H1 (cell line): ENCODE measurements around the gene GPC4. TPM values are rescaled to one million over a fixed set of nuclear protein-coding genes. Genes with fewer than 3 reads are reported as not detected.

Experiments
- BRCA1 ChIP-seq: IDR thresholded peaks from 2 replicates; pipeline ENCODE4 v1.6.1; 2012; ENCODE audit warnings: low read depth, low read length, improper control_type of control experiment
- FOSL1 ChIP-seq: IDR thresholded peaks from 2 replicates; pipeline ENCODE4 v1.6.1; 2011; ENCODE audit warnings: mild to moderate bottlenecking, low read depth, low read length, moderate library complexity; ENCODE audit not compliant: insufficient read depth
- KDM1A ChIP-seq: fragments of 200-600, 300-600 bp; sonication (generic); IDR thresholded peaks from 2 replicates; pipeline ENCODE4 v1.7.1; 2016; ENCODE audit warnings: mild to moderate bottlenecking, low read length, borderline replicate concordance
- MAFK ChIP-seq: IDR thresholded peaks from 2 replicates; pipeline ENCODE4 v1.6.1; 2012; ENCODE audit warnings: low read depth, mild to moderate bottlenecking, improper control_type of control experiment, low read length
- SIN3A ChIP-seq, 2 experiments: IDR thresholded peaks in 1 of 2; conservative IDR thresholded peaks in 1 of 2; 2 replicates each; pipeline ENCODE4 v1.6.1; 2011 to 2012; ENCODE audit warnings: low read length in 2 of 2, improper control_type of control experiment in 1 of 2, low read depth in 1 of 2, mild to moderate bottlenecking in 1 of 2
- polyA plus RNA-seq, 7 experiments: library from polyadenylated mRNA; depleted of rRNA in 3 of 7; stranded (reverse) in 5 of 7; unstranded in 2 of 7; fragments of >200 nt in 5 of 7; fragments of 200-250 nt in 2 of 7; gene quantifications; 1 replicate in 5 of 7; 2 replicates in 1 of 7; 4 replicates in 1 of 7; pipeline versions ENCODE4 v1.2.1 to v1.2.3, GENCODE V29; 2011 to 2013; ENCODE audit warnings: missing spikeins in 2 of 7, mixed read lengths in 2 of 7
- total RNA-seq: library from RNA; stranded (reverse); fragmentation: NEBNext Ultra II Directional; extraction: Animal tissue kit (Norgen Biotek cat#: 25700); gene quantifications from 2 replicates; pipeline ENCODE4 v1.2.1, GENCODE V29; 2021

GPC4 gene
- total and polyA plus RNA-seq, 2 of the 8 experiments (the other 6 are each of a cell fraction or from before 2014, with no cell fraction given), result 46.8 to 230 TPM

DNA sequence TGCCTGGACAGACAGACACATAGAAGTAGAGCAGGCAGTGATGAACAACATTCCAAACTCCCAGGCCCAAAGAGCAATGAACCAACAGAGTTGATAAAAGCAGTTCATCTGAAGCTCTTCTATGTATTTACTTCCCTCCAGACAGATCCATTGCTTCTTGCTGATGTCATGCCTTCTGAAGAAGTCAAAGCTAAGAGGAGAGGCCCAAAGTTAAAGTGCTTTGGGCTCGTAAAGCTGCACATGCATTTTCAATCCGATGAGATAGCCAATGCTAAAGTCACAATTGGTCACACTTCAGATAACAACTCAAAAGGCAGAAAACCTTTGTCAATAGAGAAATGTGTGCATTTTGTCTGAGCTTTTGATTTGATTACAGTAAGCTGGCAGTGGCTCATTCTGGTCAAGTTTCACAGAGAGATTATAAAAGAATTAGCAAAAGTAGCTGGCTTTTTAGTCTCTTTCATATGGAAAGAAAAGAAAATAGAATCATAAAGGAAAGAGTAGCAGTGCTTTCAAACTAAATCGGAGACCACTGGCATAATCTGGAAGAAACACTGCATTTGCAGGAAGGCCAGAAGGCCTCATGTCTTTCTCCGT, 82.0 kb downstream of the GPC4 start (continued):
- TF ChIP-seq KDM1A (no peak), BRCA1 (no peak), FOSL1 (no peak), MAFK (no peak), SIN3A (conservative IDR thresholded peaks at IDR 0.05 in 1 of 2, IDR thresholded peaks at IDR 0.05 in 1 of 2; ENCODE audit: low read depth in 1 of 2, low read length in 2 of 2) (no peak)
